NCI-H526 treated with DMSO at 0.1 percent for 48 hours (cell line): ENCODE data around the gene THADA.
A peak's percentile ranks its signal among the peaks of the same experiment; 100 is the strongest.
"Not testable (repeated sequence)": the region's sequence is repeated elsewhere in the genome, so short reads cannot be mapped to it uniquely, and the experiment has no call there.

ENCODE experiments used
- DNase-seq: peaks from one replicate; lab custom pipeline; 2025; lab: John Stamatoyannopoulos, UW

THADA gene

DNA sequence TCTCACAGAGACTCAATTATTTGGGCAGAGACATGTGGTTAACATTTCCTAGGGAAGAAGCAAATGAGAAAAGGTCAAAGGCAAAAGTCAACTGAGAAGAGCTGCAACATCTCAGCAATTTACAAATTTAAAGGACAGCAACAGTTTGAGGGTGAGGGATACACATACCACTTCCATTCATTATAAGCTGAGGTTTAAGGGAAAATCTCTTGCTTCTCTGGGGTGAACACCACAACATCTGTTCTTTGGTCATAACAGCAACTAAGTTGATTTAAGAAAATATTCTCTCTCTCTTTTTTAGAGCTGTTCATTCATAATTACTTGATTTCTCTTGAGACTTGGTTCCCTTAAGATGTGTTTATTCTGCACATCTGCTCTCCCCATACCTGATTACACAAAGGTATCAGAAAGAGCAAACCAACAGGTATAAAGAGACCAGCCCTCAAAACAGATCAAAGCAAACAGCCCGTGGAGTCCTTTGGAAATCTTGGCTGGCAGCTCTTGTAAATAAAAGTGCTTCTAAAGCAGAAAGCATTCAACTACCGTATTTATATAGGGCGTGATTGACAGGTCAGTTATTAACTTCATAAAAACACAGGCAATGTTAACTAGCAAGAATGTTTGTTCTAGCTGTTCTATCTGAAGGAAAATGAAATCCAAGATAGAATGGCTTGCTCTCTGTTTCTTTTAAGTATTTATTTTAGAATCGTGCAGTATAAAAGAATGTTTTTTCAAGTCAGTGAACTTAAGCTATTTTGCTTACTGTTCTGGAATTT is 132.8 kb downstream of the THADA start:
- no peak for DNase-seq

DNA sequence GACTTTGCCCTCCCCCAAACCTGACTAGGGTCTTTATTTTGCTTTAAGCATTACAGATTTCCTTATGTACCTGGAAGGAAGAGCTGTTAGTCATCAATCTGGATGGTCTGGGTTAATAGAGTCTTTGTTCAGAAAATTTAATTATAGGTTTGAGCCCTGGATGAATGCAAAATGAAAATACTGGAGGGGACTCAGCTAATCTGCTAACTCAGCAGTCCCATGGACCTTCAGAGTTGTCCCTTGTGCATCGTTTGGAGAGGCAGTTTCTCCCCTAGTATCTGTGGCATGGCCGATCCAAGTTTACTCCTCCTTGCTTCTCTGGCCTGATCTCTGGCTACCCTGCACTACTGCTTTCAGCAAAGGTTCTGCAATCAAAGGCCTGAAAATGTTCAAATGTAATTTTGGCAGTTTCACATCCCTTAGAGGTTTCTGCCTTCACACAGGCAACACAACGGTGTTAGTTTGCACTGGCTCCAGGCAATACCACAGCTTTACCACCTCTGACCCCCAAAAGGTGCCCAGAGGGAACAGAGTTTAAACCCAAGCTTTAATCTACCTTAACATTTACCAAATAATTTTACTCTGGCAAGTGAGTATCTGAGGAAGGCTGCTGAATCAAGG is 134.3 kb downstream of the THADA start:
- no peak for DNase-seq

DNA sequence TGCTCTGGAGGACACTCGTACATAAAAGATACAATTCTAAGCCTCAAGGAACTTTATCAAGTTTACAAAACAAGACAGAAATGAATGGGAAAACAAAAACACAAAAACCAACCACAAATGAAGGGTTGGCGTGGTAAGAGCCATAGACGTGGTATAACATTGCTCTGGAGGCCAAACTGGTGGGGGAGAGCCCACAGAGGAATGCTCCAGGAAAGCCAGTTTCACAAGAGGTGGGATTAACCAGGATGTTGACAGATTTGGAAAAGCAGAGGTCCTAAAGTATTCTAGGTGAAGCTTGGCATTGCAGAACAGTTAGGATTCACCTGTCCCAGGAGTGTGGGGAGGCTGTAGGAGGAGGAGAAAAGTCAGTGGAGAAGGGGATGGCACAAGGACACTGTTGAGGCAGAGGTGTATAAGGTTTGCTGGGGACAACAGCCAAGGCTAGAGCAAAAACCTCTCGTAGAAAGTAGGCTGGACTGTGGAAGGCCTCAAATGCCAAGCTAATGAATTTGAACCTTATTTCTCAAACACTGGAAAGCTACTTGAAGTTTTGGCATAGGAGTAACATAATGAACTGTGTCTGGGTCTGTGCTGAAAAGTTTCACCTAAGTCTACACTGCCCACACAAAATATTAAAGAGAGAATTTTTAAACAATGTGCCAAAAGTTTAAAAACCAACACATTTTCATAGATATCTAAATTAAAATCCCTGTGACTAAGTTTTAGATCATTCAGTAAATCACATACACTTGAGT is 135.1 kb downstream of the THADA start:
- no peak for DNase-seq

DNA sequence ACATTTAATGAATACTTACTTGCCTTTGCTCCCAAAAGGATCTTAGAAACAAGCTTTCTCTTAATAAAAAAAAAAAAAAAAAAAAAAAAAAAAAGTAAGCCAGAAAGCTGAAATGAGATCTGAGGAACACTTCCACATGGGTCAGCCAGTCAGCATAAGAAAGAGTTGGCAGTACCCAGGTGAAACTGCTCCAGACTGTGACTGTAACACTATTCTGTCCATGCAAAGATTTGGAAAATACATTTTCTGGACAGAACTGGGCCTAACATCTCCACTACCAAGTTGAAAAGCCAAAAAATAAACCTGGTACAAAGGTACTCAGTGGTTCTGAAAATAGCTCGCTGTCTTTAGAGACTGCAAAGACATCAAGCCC is 135.7 kb downstream of the THADA start:
- DNase-seq, result no peak

DNA sequence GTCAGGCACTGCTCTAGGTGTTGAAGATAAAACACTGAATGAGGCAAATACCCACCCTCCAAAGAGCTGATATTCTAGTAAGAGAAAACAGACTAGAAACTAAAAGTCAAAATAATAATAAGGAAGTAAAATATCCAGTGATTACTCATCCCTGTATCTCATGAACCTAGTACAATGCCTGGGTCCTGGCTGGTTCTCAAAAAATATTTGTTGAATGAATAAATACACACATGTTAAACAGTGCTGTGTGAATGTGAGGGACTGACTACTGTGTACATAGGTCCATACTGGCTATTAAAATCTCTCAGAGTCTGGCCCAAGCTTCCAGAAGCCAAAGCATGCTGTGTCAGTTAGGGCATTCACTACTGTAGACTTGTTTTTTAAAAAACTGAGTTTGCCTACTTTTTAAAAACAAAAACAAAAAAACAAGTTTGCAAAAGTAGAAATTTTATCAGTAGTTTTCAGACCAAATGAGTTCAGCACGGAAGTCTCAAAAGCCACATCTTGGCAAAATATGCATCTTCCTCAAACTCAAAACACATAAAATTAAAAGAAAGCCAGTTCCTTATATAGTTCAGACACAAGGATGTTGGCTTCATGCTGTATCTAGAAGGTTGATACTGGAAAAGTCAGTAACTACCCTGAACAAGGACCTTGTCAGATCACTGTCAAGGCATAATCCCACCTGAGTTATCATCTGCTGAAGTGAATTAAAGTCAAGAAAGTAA is 136.2 kb downstream of the THADA start:
- DNase-seq, result no peak

DNA sequence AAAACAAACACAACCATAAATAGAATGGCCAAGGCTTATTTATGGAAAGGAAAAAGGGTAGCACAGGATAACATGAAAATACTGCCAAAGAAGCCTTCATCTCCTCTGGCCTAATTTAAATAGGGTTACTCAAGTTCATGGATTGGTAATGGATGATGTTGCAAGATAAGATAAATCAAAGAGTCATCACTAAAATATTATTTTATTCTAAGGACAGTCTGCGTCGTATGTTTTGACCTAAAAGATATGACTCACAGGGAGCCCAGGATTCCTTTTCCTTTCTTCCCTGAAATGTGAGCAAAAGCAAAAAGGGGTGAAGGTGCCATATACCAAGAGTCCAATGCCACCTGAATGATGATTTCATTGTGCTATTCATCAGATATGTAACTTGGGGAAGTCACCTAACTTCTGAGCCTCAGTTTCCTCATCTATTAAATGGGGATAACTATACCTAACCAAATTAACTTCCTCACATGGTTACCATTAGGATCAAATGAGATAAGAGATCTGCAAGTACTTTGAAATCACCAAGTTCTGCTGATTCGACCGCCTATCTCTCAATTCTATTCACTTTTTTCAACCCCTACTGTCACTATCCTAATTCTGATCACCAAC is 137.7 kb downstream of the THADA start:
- no peak for DNase-seq

DNA sequence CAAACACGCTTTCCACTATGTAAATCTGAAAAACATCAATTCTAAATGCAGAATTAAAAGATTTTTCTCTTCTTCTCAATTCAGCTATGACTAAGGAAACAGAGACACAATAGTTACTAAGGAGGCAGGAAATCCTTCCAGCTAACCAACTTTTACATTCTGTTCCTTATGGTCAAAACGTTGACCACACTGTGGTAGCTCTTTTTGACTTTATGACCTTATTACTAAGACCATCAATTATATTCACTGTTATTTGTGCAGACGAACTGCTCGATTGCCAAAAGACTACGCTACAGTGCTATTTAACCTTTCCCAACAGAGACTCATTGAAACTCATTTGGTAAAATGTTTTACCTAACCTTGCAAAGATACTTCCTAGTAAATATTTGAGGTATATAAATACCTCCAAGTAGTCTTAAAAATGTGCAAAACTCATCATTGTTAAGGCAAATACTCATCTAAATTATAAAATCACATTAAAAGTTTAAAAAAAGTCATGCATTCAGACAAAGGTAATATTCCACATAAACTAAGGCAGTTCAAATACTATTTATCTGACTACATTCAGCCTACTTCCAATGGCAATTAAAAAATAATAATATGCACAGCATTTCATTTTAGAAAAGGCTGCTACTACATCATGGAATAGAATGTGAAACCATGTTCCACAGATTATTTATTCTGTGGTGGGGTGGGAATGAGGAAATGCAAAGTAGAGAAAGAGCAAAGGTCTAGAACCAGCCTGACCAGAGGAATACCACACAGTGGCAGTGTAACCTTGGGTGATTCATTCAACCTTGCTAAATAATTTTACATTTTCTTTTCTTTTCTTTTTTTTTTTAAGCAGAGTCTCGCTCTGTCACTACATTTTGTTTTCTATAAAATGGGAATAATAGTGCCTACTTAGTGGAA is 139.9 kb downstream of the THADA start:
- DNase-seq, result peak; percentile 9

DNA sequence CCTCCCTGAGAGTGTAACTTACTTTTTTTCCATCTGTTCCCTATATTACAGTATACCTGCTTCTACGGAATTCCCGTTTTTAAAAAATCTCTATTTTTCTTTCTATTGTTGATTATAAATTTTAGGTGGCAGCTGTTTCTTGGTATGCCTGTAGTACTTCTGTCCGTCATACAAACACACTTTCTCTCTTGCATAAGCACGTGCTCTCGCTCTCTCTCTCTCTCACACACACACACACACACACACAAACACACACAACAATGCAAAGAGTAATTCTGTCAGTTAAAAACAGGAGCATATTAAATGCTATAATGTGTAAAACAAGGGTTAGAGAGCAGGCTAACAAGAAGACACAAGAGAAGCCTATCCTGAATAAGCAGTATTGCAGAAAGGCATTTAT is 140.5 kb downstream of the THADA start:
- DNase-seq, result no peak

DNA sequence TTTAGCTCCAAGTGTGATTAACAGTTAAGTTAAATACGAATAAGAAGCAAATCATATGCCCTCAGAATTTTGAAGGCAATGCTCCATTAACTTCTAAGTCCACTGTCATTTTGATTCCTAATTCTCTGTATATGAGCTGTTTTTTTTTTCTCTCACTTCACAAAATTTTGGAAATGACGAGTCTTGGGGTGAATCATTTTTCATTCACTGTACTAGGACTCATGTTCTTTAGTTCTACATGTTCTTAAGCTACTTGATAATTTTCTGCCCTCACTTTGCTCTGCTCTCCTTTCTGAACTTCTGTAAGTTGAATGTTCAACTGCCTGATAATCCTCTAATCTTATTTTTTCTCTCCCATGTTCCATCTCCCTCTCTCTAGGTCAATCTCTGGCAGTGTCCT is 141.0 kb downstream of the THADA start:
- no peak for DNase-seq

DNA sequence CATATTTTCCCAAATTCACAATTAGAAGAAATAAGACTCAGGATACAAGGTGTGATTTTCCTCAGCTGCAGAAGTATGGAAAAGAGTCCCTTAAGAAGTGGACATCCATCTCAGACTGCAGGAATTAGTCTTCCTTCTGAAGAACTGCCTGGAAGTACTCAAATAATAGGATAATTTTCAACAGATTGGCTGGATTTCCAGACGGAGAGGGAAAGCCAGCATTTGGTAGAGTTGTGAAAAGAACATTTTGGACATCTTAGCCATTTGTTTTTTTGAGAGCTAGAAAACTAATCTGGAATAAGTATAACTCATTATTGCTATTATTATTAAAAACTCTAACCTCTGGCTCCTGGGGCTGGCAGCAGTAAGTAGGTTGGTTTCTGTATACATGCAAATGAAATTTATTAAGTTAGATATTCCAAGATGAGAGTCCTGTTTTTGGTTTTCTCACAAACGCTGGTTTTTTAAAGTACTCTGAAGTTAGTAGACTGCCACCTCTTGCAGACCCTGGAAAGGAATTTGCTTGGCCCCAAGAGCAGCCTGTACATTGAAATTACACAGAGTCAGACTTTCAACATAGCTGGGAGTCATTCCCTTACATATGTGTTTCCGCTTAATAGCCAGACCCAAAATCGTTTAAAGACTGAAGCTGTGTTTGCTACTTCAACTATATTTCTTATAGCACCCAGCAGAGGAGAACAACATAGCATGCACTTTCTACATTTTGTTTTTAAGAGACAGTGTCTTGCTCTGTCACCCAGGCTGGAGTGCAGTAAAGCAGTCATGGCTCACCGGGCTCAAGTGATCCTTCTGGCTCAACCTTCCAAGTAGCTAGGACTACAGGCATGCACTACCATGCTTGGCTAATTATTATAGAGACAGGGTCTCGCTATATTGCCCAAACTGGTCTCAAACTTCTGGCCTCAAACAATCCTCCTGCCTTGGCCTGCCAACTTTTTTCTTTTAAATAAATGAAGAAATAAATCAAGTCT is 142.4 kb downstream of the THADA start:
- no peak for DNase-seq

DNA sequence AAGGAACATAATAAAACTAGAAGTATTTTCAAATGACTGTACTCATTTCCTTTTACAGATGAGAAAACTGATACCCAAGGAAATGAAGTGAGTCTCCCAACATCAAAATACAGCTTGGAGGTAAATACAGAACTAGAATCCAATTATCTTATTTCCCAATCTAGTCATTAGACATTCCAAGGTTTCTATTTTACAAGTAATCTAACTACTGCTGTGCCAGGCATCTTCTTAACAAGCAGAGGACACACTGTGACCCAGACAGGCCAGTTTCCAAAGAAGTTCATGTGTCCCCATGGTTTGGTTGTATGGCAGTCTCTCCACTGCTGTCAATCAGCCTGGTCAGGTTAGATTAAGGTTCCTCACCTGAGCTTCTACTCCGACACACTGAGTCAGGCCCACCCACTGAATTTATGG is 143.5 kb downstream of the THADA start:
- no peak for DNase-seq

DNA sequence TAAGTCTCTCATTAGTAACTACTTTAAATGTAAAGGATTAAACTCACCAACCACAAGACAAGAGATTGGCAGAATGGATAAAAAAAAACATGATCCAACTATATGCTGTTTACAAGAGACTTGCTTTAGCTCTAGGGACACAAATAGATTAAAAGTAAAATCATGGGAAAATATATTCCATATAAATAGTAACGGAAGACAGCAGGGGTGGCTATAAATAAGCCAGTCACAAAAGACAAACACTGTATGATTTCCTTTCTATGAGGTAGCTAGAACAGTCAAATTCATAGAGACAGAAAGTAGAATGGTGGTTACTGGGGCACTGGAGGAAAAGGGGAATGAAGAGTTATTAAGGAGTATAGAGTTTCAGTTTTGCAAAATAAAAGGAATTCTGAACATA is 145.2 kb downstream of the THADA start:
- no peak for DNase-seq

DNA sequence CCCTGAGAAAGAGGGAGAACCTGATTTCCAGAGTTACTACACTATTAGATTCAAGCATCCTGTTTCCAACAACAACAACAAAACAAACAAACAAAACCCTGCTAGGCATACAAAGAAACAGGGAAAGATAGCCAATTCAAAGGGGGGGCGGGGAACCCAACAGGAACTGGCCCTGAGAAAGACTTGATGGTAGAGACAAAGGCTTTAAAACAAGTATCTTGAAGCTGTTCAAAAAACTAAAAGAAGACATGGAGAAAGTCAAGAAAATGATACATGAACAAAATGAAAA is 147.1 kb downstream of the THADA start:
- no peak for DNase-seq

DNA sequence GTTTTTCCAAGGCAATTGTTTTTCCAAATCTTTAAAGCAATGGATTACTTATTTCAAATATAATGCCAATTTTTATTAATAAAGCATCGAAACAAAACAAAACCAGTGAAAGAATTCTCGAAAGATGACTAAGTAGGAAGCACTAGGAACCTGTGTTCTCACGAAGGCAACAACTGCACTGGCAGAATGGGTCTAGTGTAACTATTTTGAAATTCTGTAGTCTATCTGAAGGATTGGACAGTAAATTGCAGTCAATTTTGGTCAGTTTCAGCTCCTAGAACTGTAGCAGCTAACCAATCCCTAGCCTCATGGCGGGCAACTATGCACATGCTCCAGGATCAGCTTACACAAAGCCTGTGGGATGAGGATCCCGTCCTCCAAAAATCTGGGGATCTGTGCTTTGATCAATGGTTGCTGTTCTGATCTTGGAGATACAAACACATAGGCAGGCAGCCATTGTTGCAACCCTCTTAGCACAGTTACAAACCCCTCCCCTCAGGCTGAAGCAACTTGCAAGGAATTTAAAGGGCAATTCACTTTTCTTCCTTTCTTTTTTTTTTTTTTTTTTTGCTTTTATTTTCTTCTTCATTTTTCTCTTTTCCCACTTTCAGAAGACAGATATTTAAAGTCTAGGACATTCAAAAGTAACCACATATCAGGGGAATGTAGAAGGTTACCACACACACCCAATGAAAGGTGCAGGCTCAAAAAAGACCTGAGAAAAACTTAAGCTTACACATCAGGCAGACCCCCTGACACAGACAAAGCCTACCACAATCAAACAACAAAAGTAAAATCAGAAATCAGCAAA is 147.6 kb downstream of the THADA start:
- DNase-seq, result no peak

DNA sequence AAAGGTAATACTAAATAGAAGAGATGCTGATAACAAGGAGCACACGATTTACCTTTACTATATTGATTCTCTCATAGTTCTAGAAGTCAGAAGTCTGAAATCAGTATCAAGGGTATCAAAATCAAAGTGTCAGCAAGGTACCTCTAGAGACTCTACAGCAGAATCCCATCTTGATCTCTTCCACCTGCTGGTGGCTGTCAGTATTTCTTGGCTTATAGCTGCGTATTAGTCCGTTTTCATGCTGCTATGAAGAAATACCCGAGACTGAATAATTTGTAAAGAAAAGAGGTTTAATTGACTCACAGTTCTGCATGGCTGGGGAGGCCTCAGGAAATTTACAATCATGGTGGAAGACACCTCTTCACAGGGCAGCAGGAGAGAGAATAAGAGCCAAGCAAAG is 149.1 kb downstream of the THADA start:
- DNase-seq, result not testable (repeated sequence)

DNA sequence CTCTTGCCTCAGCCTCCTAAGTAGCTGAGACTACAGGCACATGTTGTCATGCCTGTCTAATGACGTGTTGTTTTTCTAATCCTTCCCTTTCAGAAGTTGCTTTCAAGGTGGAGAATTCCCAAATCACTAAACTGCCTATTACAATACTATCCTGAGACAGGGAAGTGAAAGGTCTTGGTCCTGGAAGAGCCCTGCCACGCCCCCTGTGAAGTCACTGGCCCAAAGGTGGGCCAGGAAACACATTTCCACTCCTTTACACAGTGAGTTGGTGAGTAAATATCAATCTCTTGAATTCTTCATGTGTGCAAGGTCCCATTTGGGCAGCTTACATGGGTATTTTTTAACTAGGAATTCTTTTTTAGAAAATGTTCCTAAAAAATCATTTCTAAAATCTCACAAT is 150.1 kb downstream of the THADA start:
- no peak for DNase-seq

DNA sequence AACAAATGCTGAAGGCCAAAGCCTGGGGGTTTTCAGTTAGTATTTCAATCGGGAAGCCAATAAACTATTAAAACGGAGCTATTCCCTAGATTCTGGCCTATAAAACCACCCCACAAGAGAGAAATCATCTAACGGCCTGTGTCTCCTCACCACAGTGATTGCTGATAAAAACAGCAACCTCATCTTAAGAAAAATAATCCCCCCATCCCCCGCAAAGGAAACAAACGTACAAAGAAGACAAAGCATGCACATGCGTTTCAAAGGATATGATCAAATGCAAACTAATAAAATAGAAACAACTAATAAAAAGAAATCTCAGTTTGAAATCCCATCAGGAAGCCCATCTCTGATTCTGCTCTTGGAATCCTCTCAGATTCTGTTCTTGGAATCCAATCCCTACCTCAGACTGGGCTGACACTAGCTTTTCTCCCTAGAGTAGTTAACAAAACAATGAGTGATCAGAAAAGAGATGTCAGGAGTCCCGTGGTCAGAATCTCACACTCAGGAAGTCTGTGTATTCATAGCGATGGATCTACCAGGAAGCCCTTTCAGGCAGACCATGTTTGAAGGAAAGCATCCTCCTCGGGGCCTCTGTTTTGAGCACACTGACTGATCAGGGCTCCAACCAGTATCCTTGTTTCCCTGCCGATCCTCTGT is 150.7 kb downstream of the THADA start:
- no peak for DNase-seq

DNA sequence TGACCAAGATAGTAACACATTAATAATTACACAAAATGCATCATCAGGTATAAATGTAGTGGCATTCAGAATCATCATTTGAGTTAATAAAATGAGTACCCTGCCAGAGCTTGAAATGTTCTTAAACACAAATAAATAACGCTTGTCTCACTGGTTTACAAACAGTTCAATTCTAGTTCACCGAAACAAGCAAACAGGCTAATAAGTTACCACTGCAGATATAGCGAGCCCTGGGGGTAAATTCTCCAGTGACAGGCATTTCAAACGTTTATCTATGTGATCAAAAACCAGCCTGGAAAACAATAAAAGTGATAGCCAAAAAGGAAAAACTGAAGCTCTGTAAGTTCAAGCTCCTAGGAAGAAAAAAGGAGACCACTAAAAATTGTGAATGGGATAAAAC is 152.6 kb downstream of the THADA start:
- DNase-seq, result no peak

DNA sequence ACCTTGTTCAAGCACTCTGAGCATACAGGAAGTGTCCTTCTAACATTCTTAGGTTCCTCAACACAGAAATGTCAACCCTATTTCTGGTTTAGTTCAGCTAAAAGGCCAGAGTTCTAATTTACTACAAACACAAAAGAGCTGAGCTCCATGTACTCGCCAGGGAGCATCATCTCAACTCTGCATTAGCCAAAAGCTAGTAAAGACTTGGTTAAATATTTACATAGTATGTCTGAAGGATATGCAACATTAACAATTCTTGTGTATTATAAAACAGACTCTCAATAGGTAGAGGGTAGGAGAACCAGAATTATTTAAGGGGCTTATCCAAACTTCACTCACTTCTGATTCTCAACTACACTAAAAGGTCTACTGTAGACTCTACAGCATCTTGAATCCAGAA is 154.6 kb downstream of the THADA start:
- DNase-seq, result no peak
